Motor neuron (in vitro differentiated cells): ENCODE data around the gene TMEM170B. TPM values are rescaled to one million over a fixed set of nuclear protein-coding genes. Genes with fewer than 3 reads are reported as not detected.

ENCODE experiments used
- ATAC-seq, 8 experiments: fragments of 200-7000 bp; cut with Tn5 transposase; replicated peaks in 6 of 8; 2 replicates each; pipeline ENCODE4 v1.8.0; 2021; ENCODE audit warnings: mild to moderate bottlenecking in 8 of 8, moderate library complexity in 8 of 8
- H3K27ac ChIP-seq, 2 donors: fragments of 250-450 bp; sonication (Bioruptor Pico); 2 replicates each; pipeline ENCODE4 v1.9.0; 2021; ENCODE audit warnings: antibody characterized with exemption in 2 of 2, mild to moderate bottlenecking in 2 of 2, moderate library complexity in 1 of 2
- H3K4me1 ChIP-seq, 2 donors: fragments of 250-450 bp; sonication (Bioruptor Pico); replicated peaks in 1 of 2; 2 replicates each; pipeline ENCODE4 v1.6.1; 2021; ENCODE audit warnings: antibody characterized with exemption in 2 of 2, mild to moderate bottlenecking in 2 of 2, moderate library complexity in 1 of 2
- H3K4me3 ChIP-seq, 5 donors: fragments of 250-450 bp; sonication (Bioruptor Pico); 2 replicates each; pipeline ENCODE4 v1.9.0; 2021; ENCODE audit warnings: antibody characterized with exemption in 5 of 5, mild to moderate bottlenecking in 5 of 5, moderate library complexity in 4 of 5
- WGBS, 10 experiments: fragments of 450-650 bp; shearing (Covaris generic); methylation state at CpG; one replicate each; pipeline ENCODE4 v1.0.0; 2022; 5-methylcytosine and 5-hydroxymethylcytosine counted together
- in situ Hi-C, 9 experiments: fragments of 400-800 bp; cut with MboI; loops; one replicate each; pipeline ENCODE4 v1.15.0; 2021; ENCODE audit warnings: low sequenced_read_pairs in 9 of 9, low pct_unique_long_range_greater_than_20kb in 2 of 9; ENCODE audit not compliant: unreplicated experiment in 9 of 9
- total RNA-seq, 8 experiments: library from RNA; unstranded; fragments of 300-600 nt; gene quantifications; 2 replicates each; pipeline versions ENCODE4 v1.2.3 to v1.2.4, GENCODE V29; 2022

TMEM170B gene
- total RNA-seq, result 10 to 100 TPM in 7 of 8 experiments, 1 to 10 TPM in 1; 1.0 to 24.1 (median 20.4) TPM

- WGBS, 10 experiments, result 0% methylated on average over 3 of the region's 110 CpGs; no CpG with 5 or more reads in 8 of the 10 experiments
- in situ Hi-C loops, result no loop called here
- Histone ChIP-seq H3K27ac (peak within 1 kb of the TSS; percentile 74 to 76), H3K4me3 (peak within 1 kb of the TSS; percentile 60 to 78 (median 64)), H3K4me1 (peaks cover 0 to 2% of the 10 kb centered on the region in 2 donors)
- ATAC-seq, result peak; percentile 95 to 98 (median 96)
Measured at GRCh38 chr6:11537229-11538051, at the start of gene TMEM170B. TMEM170B (plus strand) TSS chr6:11537749; CDS start chr6:11538278, 529 bp downstream.

- Histone ChIP-seq H3K4me1 (peaks cover 3 to 9% of the 10 kb centered on the region in 2 donors), H3K4me3 (no peak overlapping the region), H3K27ac (no peak overlapping the region)
- 33 to 100% (median 79%) methylated on average over 1 to 6 of the region's 6 CpGs; no CpG with 5 or more reads in 2 of the 10 experiments for WGBS, 10 experiments
- in situ Hi-C loops, result loop anchor here (10.0 to 25.0 kb wide), 7 partner anchors 246 to 529 kb away; partner anchors contain the start of gene NEDD9 (in 1 of the 9)
- ATAC-seq, result no peak
Measured at GRCh38 chr6:11490996-11491395, 46.6 kb upstream of the TMEM170B start.

- ATAC-seq, result no peak
- Histone ChIP-seq H3K4me1 (peaks cover 4% of the 10 kb centered on the region in 2 donors), H3K4me3 (no peak overlapping the region), H3K27ac (no peak overlapping the region)
- in situ Hi-C loops, result loop anchor here (10.0 to 25.0 kb wide), 7 partner anchors 247 to 530 kb away; partner anchors contain the start of gene NEDD9 (in 1 of the 9)
- WGBS, 10 experiments, result 72 to 100% (median 92%) methylated on average over 1 to 8 of the region's 10 CpGs; no CpG with 5 or more reads in 1 of the 10 experiments
Measured at GRCh38 chr6:11491596-11492463, 45.7 kb upstream of the TMEM170B start.

- Histone ChIP-seq H3K27ac (no peak overlapping the region), H3K4me1 (peaks cover 4% of the 10 kb centered on the region in 2 donors), H3K4me3 (no peak overlapping the region)
- in situ Hi-C loops, result loop anchor here (10.0 to 25.0 kb wide), 7 partner anchors 248 to 530 kb away; partner anchors contain the start of gene NEDD9 (in 1 of the 9)
- no peak for ATAC-seq
- WGBS, 10 experiments, result 44 to 94% (median 86%) methylated on average over 1 to 11 of the region's 11 CpGs
Measured at GRCh38 chr6:11492464-11493290, 44.9 kb upstream of the TMEM170B start.

- Histone ChIP-seq H3K4me3 (no peak overlapping the region), H3K4me1 (peaks cover 4% of the 10 kb centered on the region in 2 donors), H3K27ac (no peak overlapping the region)
- in situ Hi-C loops, result loop anchor here (10.0 to 25.0 kb wide), 7 partner anchors 249 to 532 kb away; partner anchors contain the start of gene NEDD9 (in 1 of the 9)
- 40 to 95% (median 83%) methylated on average over 1 to 5 of the region's 5 CpGs; no CpG with 5 or more reads in 1 of the 10 experiments for WGBS, 10 experiments
- peak in 3 of 8 experiments; percentile 46 to 69 (median 68) for ATAC-seq
Measured at GRCh38 chr6:11493974-11494373, 43.6 kb upstream of the TMEM170B start.

- no peak overlapping the region for H3K4me3 ChIP-seq
- ATAC-seq, result peak in 5 of 8 experiments; percentile 72 to 95 (median 82)
- in situ Hi-C loops, result loop anchor here (10.0 to 25.0 kb wide), 7 partner anchors 250 to 533 kb away; partner anchors contain the start of gene NEDD9 (in 1 of the 9)
- no peak overlapping the region for H3K27ac ChIP-seq
- WGBS, 10 experiments, result 61 to 100% (median 75%) methylated on average over 1 to 5 of the region's 6 CpGs; no CpG with 5 or more reads in 2 of the 10 experiments
- H3K4me1 ChIP-seq, result peaks cover 4% of the 10 kb centered on the region in 2 donors
Measured at GRCh38 chr6:11494786-11495564, 42.6 kb upstream of the TMEM170B start.

- in situ Hi-C loops, result loop anchor here (10.0 to 25.0 kb wide), 7 partner anchors 251 to 533 kb away; partner anchors contain the start of gene NEDD9 (in 1 of the 9)
- peaks cover 4% of the 10 kb centered on the region in 2 donors for H3K4me1 ChIP-seq
- no peak overlapping the region for H3K4me3 ChIP-seq
- ATAC-seq, result peak in 3 of 8 experiments; percentile 7 to 13 (median 8)
- H3K27ac ChIP-seq, result no peak overlapping the region
- WGBS, 10 experiments, result 7 to 55% (median 34%) methylated on average over 2 to 4 of the region's 4 CpGs; no CpG with 5 or more reads in 2 of the 10 experiments
Measured at GRCh38 chr6:11495565-11496145, 41.9 kb upstream of the TMEM170B start.

- no peak overlapping the region for H3K27ac ChIP-seq
- peaks cover 4% of the 10 kb centered on the region in 2 donors for H3K4me1 ChIP-seq
- 0 to 47% (median 25%) methylated on average over 1 to 12 of the region's 12 CpGs; no CpG with 5 or more reads in 1 of the 10 experiments for WGBS, 10 experiments
- in situ Hi-C loops, result loop anchor here (10.0 to 25.0 kb wide), 7 partner anchors 252 to 534 kb away; partner anchors contain the start of gene NEDD9 (in 1 of the 9)
- ATAC-seq, result peak; percentile 68 to 94 (median 86)
- no peak overlapping the region for H3K4me3 ChIP-seq
Measured at GRCh38 chr6:11496152-11497060, 41.1 kb upstream of the TMEM170B start.

- ATAC-seq, result no peak
- H3K27ac ChIP-seq, result no peak overlapping the region
- peaks cover 4% of the 10 kb centered on the region in 2 donors for H3K4me1 ChIP-seq
- WGBS, 10 experiments, result 80 to 100% (median 90%) methylated on average over 2 to 9 of the region's 9 CpGs
- in situ Hi-C loops, result loop anchor here (10.0 to 25.0 kb wide), 7 partner anchors 252 to 535 kb away; partner anchors contain the start of gene NEDD9 (in 1 of the 9)
- H3K4me3 ChIP-seq, result no peak overlapping the region
Measured at GRCh38 chr6:11497107-11497506, 40.4 kb upstream of the TMEM170B start.

GRCh38 chr6:11497881-11498280, 39.7 kb upstream of the TMEM170B start:
- peak in 2 of 8 experiments; percentile 31 to 34 for ATAC-seq
- peaks cover 4% of the 10 kb centered on the region in 2 donors for H3K4me1 ChIP-seq
- no peak overlapping the region for H3K4me3 ChIP-seq
- 20 to 100% (median 92%) methylated on average over 1 of the region's 1 CpG; no CpG with 5 or more reads in 6 of the 10 experiments for WGBS, 10 experiments
- in situ Hi-C loops, result loop anchor here (10.0 to 25.0 kb wide), 7 partner anchors 253 to 536 kb away; partner anchors contain the start of gene NEDD9 (in 1 of the 9)
- no peak overlapping the region for H3K27ac ChIP-seq
